Sciatic nerve (tissue), 2 donors: ENCODE results near the gene ANKRD34A. TPM values are rescaled to one million over a fixed set of nuclear protein-coding genes. Genes with fewer than 3 reads are reported as not detected.
A peak's percentile ranks its signal among the peaks of the same experiment; 100 is the strongest.

Source experiments
- ATAC-seq: fragments of 200-7000 bp; cut with Tn5 transposase; one replicate; pipeline ENCODE4 v1.9.1; 2020; ENCODE audit warnings: mild to moderate bottlenecking, moderate library complexity
- DNase-seq: peaks from one replicate; pipeline ENCODE4 v3.0.0-alpha.2; 2020; ENCODE audit warnings: low spot score
- intact Hi-C: fragments of 100-400 bp; cut with DNase I; formaldehyde crosslinking; loops from one replicate; pipeline ENCODE4 v1.14.2; 2022
- total RNA-seq: library from RNA; stranded (reverse); fragmentation: NEBNext Ultra II Directional; extraction: Animal tissue kit (Norgen Biotek cat#: 25700); gene quantifications from one replicate; pipeline ENCODE4 v1.2.1, GENCODE V29; 2021
- donor health status: DM: no; HTN: no; CAD: no.
- donor health status: DM: no; HTN: no; CAD: no.

Gene ANKRD34A
- total RNA-seq, 1 donor from 2014 or later, result 1.2 TPM

- ATAC-seq, result no peak
- no peak for DNase-seq
- intact Hi-C loops, result no loop called here
Observed at GRCh38 chr1:145992502-145992936, 28.1 kb upstream of the ANKRD34A start.

DNA sequence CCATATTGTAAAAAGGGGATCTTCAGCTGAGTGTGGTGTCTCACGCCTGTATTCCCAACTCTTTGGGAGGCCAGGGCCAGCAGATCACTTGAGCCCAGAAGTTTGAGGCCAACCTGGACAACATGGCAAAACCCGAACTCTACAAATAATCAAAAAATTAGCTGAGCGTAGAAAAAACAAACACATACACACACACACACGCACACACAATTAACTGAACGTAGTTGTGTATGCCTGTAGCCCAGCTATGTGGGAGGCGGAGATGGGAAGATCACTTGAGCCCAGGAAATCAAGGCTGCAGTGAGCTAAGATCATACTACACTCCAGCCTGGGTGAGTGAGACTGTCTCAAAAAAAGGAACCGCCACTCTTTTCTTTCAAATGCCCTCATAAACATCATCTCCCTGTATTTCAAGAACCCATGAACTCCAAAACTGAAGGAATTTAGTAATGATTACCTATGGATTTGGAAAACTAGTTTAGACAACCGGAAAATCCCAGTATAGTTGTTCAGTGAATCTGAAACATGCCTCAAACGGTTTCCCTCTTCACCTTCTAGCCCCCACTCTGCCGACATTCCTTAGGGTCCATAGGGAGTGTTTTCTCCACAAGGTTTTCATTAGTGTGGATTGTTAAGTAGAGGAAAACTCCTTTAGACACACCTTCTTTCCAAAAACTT, 27.5 kb upstream of the ANKRD34A start:
- intact Hi-C loops, result no loop called here

GRCh38 chr1:145990249-145990855, 26.0 kb upstream of the ANKRD34A start:
- ATAC-seq (peak; percentile 4), DNase-seq (no peak)
- intact Hi-C loops, result no loop called here

More for the DNA sequence above, 27.5 kb upstream of the ANKRD34A start:
- ATAC-seq (peak; percentile 27), DNase-seq (no peak)

DNA sequence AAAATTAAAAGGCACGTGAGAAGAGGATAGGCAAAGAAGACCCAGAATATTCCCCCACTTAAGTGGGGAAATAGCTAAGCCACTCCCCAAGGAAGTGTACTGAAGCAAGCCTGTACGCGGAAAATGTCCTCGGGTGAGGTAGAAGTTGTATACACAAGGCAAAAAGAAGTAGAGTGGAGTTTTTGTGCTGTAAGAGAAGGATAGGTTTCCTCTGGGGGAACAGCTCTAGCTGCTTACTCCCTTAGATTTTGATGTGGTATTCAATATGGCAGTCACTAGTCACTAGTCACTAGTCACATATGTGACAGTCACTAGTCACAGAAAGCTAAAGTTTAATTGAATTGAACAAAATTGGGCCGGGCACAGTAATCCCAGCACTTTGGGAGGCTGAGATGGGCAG, 24.4 kb upstream of the ANKRD34A start:
- ATAC-seq (no peak), DNase-seq (no peak)
- intact Hi-C loops, result no loop called here

GRCh38 chr1:145987926-145988325, 23.6 kb upstream of the ANKRD34A start:
- intact Hi-C loops, result no loop called here
- no peak for ATAC-seq
- DNase-seq, result no peak

- ATAC-seq (no peak), DNase-seq (no peak)
- intact Hi-C loops, result no loop called here
Observed at GRCh38 chr1:145986551-145986950, 22.2 kb upstream of the ANKRD34A start.

GRCh38 chr1:145985502-145986439, 21.4 kb upstream of the ANKRD34A start:
- no peak for DNase-seq
- intact Hi-C loops, result no loop called here

GRCh38 chr1:145985129-145985501, 20.7 kb upstream of the ANKRD34A start:
- ATAC-seq, result peak; percentile 0
- no peak for DNase-seq
- intact Hi-C loops, result no loop called here

More at GRCh38 chr1:145985502-145986439, 21.4 kb upstream of the ANKRD34A start:
- ATAC-seq, result peak; percentile 63

- intact Hi-C loops, result no loop called here
- ATAC-seq (no peak), DNase-seq (no peak)
Observed at GRCh38 chr1:145983960-145984830, 19.8 kb upstream of the ANKRD34A start.

DNA sequence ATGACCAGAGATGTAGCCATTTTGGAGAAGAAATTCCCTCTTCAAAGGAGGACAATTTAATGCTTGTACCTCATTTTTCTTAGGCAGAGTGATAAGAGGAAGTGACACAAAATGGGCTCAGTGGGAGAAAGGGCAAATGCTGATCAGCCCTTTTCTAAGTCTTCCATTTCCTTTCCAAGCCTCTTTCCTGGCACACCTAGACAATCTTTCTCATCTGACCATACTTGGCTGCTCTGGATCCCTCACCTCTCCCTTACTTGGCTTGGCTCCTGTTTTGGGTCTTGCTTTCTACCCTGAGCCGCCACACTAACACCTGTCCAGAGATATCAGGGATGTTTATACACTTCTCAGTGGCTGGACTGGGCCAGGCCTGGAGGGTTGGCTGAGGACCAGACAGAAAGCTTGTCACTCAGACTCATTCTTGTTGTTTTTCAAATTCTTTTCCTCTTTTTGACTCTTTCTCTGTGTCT, 18.9 kb upstream of the ANKRD34A start:
- peak; percentile 50 for DNase-seq
- no peak for ATAC-seq
- intact Hi-C loops, result no loop called here

DNA sequence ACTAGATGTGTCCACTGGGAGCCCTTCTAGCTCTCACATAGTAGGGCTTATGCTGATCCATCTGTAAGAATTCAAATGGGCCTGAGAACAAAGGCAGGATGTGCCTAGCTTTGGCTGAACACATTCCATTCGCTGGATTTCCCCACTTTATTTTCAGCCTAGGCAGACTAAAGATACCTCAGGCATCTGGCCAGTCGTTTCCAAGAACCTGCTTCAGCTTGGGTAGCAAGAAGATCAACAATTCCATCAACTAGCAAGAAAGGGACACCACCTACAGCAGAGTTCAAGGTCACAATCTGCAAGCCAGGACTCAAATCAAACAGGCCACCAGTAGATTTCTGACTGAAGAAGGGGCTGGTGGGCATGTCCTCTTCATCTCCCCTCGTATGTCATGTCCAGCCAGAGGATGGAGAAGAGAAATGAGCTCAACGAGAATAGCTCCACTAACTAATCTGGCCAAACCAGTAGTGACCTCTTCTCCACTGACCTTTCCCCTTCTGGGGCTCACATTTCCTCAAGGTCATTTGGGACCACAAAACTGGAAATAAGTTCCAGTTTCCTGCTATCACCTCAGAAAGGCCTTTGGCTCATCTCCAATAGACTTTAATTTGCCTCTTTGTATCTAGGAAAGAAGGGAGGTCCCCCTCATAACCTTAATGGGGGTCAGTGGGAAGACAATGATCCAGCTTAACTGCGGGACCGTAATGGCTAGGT, 17.8 kb upstream of the ANKRD34A start:
- DNase-seq, result peak; percentile 34
- no peak for ATAC-seq
- intact Hi-C loops, result no loop called here

DNA sequence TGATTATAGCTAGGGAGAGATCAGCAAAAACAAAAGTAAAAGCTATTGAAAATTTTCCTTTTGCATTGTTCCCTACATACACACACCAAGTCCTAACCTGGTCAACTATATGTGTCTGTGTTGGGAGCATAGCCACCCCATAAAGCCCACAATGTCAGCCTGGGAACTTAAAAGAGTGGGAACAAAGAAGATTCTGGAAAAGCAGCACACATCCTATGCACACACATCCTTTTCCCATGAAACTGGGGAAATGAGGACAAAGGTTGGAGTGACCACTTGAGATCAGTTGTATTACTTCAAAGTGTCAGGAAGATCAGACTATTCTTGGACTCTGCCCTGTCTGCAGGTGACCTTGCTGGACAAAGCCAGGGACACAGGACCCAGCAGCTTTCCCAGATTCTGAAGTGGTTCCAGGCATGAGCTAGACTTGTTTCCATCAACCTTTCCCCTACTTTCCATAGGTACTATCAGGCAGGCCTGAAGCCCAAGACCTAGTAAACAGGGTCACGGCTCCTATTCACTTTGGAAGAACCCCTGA, 16.2 kb upstream of the ANKRD34A start:
- DNase-seq (no peak), ATAC-seq (no peak)
- intact Hi-C loops, result no loop called here

DNA sequence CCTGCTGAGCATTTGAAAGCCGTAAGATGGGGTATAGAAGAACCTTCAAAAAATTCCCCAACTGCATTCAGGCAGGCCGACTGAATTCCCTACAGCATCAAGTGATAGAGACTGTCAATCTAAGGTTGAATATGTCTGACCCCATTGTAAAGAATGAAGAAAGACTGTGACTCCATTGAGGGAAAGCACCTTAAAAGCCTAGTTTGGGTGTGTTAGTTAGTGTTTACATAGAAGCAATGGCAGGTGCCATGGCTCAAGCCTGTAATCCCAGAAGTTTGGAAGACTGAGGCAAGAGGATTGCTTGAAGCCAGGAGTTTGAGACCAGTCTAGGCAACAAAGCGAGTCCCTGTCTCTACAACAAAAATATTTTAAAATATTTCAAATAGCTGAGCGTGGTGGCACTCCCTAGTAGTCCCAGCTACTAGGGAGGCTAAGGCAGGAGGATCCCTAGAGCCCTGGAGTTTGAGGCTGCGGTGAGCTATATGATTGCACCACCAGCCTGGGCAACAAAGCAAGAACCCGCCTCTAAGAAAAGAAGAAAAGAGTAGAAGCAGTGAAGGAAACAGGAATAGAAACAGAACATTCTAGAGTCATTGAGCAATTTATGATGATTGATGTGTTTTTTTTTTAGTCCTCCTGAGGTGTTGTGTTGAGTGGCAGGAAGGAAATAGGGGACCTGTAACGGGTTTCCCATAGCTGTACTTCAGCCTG, 15.5 kb upstream of the ANKRD34A start:
- ATAC-seq (peak; percentile 43), DNase-seq (no peak)
- intact Hi-C loops, result no loop called here

DNA sequence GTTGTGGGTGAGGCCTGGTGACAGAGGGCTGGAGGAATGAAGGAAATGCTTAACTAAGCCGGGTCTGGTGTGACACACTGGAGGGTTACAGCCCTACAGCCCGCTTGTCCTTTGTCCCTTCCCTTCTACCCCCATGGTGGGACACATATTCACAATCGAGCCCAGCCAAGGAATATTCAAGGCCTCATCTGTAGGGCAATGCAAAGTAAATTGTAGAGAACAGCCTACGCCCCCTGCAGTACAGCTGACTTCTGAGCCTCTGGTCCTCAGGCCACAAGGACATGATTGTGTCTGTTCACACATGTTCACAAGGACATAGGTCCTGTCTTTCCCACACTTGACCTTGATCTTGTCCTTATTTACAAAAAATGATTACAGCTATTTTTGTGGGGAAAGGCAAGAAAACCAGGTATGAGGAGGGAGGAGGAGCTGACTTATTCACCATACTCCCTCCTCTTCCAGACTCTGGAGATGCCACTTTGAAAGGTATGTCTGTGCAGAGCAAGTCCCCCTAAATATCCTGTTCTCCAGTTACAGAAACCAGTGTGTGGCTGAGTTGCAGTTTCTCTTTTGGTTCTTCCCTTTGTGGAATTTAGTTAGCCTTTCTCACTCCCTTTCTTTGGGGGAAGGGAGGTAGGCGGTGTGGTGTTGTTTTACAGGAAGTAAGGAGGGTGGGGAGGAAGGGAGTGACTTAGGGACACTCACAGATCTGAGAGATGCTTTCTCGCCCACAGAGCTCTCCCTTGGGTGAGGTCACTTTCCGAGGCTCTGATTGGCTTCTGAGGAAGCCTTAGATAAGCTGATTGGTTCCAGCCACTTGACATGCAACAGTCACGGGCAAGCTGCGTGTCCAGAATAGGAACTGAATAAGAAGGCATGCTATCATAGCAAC, 14.7 kb upstream of the ANKRD34A start:
- intact Hi-C loops, result no loop called here
- ATAC-seq, result peak; percentile 97
- DNase-seq, result peak; percentile 94

DNA sequence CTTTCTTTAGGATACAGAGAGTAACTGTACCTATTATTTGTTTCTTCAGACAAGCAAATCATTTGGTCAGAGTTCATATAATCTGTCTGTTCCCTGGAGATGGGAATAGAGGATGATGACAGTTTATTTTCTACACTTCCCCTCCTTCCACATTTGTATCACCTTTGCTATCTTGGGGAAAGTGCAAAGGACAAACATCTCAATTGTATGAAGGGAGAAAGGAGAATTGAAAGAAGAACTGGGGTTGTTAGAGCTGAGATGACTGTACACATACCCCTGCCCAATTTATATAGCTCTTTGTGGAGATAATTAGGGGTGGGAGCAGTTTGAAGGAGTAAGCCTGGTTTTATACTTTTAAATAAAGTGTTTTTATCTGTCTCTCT, 14.1 kb upstream of the ANKRD34A start:
- ATAC-seq, result no peak
- DNase-seq, result no peak
- intact Hi-C loops, result no loop called here
